KG1 (cell line): ENCODE measurements around the gene AFF2.

Source experiments
- DNase-seq: peaks from one replicate; lab custom pipeline; 2025; lab: John Stamatoyannopoulos, UW

Gene AFF2

DNA sequence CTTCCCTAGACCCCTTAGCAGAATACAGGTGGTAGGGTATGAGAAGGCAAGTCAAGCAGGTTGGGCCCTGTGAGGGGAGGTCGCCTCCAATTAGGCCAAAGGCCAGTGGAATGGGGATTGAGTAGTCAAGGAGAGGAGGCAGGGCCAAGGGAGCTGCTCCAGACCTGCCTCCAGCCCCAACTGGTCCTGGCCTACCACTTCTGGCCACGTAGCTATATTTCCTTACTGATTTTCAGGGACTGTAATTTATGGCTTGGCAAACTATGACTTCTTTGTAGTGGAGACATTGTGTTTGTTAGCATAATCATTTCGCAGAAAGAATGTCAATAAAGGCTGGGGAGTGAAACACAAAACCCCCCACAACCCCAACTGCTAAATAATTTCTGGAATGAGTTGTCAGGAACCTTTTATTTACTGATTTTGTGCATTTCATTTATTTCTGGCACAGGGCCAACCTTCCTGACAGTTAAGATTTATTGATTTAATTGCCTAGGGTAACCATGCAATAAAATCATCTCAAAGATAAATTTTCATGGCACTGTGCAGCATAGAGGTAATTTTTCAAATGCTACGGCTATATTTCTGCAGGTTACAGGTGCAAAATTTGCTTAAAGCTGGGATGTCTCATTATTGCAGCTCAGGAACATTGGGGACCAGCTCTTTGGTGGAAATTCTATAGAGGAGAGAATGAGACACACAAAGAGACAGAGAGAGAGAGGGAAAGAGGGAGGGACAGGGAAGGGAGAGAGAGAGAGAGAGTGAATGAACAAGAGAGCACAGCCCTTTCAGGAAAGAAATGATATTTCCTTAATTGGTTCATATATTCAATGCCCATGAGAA lies 509.8 kb downstream of the AFF2 start:
- no peak for DNase-seq

DNA sequence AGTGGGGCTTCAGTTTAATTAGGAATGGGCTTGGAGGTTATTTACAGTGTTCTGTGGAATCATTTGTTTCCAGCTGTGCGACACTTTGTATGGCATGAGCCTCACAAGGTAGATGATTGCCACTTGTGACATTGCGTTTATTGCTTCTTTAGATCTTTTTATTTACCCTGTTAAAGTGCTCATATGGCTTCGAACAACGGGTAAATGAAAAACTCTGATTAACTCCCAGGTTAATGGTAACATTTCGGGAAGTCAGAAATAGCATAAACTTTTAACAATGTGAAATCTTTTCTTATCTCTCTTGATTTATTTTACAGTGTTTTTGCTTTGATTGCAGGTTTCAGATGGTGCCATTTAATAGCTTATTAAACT lies 510.4 kb downstream of the AFF2 start:
- DNase-seq: no peak

DNA sequence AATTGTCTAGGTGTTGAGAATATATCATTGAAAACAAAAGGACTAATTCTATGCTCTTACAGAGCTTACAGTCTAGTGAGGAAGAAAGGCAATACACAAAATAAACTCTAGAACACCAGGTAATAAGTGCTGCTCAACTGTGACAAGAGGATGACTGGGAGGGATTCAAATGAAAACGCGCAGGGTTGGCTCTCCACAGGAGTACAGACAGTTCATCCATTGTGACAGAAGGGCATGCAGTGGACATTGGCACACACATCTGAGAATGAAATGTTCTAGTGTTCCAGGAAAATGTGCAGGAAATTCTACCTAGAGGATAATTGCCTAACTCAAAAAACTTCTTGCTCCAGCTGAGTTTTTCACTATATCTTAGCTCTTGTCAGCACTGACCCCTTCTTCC lies 512.7 kb downstream of the AFF2 start:
- DNase-seq: no peak

DNA sequence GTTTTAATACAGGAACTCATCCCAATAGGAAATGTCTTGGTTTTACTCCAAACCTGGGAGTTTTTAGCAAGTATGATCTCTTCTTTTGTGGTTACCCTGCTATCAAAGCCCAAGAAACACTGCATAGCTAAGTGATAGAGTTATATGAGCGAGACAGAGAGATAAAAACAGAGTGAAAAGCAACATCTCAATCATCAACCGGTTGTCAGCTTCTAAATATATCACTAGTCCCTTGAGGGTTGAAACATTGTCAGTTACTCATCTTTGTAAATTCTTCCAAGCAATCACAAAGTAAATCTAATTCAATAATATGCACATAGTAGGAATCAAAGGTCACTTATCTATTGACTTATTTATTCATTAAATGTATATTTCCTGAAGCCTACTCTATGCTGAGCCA lies 520.7 kb downstream of the AFF2 start:
- no peak for DNase-seq

DNA sequence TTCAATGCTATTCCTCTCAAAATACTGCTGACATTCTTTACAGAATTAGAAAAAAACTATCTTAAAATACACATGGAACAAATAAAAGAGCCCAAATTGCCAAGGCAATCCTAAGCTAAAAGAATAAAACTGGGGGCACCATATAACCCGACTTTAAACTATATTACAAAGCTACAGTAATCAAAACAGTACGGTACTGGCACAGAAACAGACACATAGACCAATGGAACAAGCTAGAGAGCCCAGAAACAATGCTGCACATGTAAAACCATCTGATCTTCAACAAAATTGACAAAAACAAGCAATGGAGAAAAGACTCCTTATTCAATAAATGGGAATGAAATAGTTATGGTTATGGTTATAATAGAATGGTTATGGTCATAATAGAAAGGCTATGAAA lies 522.1 kb downstream of the AFF2 start:
- DNase-seq: no peak

DNA sequence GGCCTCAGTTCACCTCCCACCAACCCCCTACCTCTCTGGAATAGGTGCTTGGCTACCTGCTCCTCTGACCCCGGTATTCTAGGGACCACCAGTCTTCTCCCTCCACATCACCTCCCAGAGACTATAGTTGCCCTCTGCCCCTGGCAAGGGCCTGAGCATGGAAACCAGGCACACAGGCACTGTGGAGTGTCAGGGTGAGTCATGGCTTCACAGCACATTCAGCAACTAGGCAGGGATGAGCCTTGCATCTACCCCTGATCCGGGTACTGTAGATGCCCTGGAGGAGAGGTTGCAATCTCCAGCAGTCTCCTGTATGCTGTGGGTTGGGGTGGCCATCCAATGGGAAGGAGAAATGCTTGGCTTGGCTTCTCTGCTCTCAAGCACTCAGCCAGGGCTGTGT lies 532.0 kb downstream of the AFF2 start:
- DNase-seq: no peak

DNA sequence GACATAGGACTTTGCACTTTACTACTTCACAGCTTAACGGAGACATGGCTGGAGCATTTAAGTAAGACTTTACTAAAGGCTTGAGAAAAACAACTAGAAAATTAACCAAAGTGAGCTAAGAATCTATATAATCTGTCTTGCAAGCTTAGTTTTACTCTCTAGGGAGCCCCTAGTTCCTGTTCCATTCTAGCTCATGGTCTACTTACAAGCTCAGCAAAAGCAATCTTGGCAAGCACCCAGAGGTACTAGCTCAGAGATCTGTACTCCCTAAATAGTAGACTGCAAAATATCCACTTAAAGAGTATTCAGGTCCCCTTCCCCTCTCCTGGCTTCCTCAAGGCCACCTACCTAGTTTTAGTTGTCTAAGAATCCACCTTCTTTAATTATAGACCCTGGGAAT lies 535.7 kb downstream of the AFF2 start:
- DNase-seq: no peak

DNA sequence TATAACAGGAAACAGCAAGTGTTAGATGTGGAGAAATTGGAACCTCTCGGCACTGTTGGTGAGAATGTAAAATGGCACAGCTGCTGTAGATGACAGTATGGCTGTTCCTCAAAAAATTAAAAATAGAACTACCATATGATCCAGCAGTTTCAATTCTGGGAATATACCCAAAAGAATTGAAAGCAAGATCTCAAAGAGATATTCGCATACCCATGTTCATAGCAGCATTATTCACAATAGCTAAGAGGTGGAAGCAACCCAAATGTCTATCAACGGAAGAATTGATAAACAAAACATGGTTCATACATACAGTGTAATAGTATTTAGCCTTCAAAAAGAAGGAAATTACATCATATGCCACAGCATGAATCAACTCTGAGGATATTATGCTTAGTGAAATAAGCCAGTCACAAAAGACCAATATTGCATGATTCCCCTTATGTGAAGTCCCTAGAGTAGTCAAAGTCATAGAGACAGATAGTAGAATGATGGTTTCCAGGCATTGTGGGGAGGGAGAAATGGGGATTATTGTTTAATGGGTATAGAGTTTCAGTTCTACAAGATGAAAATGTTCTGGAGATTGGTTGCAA lies 537.0 kb downstream of the AFF2 start:
- DNase-seq: no peak

DNA sequence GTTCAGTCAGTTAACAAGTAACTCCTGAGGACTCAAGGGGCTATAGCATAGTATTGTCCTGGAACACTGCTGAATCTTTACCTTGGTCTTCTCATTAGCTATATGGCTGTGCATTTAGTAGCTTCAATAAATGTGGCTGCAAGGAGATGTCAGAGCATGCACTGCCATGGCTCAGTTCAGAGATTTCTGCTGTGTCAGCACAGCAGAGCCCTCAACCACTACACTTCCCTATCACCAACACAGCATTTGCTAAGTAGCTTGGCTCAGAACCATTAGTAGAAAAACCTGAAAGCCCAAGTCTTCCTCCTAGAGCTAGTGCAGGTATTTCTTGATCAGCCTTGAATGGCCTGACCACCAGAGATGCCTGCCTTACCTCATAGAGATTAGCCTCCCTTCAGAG lies 538.6 kb downstream of the AFF2 start:
- DNase-seq: no peak

DNA sequence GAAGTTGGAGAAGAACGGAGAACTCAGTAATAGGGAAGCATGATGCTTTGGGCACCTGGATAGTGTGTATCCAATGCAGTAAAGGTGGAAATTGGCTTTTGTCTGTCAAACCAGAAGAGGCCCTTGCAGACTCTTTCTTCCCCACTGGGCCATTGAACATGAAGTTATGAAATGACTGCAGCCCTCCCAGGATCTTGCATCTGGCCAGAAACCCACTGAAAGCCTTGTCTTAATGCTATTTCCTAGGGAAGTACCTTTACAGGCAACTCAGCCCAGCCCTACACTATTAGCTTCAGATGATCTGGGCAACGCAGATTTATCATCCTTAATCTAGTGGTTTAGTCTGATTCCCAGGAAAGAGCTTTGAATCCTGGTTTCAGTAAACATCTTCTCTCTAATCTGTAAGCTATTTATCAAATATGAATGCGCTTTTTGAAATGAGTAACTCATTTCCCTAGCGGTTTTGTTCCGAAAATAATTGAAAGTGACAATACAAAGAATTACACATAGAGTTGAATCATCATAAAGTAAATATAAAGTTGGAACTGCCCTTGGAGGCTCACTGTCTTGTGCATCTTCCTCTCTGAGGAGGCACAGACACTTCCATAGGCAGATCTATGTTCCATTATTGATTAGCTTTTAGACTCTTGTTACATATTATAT lies 540.6 kb downstream of the AFF2 start:
- no peak for DNase-seq

DNA sequence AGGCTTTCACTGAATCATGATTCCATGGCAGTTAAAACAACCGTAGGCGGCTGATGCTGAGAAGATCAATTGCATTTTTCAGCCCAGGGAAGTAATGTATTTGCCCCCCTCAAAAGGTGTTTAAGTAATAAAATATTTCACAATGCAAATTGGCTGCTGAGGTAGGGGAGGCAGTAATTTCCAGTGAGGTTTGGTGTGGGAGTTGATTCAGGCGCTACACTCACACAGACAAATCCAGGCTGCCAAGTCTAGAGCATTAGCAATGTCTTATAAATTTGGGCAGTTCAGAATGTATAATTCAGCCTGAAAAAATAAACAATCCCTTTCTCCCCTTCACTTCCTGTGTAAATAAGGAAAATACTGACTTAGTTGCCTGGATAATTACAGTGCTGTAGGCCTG lies 543.0 kb downstream of the AFF2 start:
- no peak for DNase-seq

DNA sequence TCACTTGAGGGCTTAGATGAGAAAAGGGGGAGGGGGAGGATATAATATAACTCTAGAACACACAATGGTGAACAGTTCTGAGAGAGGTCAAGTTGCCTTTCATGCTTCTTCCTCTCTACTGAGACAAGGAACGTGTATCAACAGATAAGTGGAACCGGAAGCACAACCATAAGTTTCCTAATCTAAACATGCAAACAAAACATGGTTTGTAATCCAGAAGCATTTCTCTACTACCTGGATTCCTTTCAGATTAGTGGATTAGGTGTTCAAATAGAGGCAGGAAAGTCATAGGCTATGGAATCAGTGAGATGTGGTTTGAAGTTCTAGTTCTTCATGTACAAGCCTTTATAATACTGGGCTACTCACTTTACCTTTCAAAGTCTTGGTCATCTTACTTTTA lies 544.1 kb downstream of the AFF2 start:
- DNase-seq: no peak

DNA sequence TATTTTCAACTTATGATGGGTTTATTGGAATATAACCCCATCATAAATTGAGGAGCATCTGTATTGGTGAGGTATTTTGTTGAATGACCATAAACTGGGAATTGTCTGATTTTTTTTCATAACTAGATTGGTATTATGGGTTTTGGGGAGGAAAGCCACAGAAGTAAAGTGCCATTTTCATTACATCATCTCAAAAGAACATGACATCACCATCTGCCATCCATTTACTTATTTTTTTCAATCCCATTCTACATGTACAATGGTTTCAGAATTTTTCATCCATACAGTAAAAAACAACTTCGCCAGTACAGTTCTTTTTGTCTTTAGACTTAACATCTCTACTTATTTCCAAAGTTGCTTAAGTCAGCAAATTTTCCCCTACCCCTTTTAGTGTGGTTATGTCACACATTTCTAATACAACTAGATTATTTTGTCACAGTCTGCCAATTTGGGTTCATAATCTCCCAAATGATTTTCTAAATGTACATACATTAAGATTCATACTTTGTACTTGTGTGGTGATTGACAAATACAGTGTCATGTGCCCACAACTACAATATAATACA lies 545.3 kb downstream of the AFF2 start:
- DNase-seq: no peak
